GM18867 (cell line): ENCODE data around the gene IGSF10.
A peak's percentile ranks its signal among the peaks of the same experiment; 100 is the strongest.

ENCODE experiments used
- ATAC-seq: cut with Tn5 transposase; IDR thresholded peaks from one replicate; pipeline ENCODE4 v1.9.1; 2021; ENCODE audit warnings: mild to moderate bottlenecking, moderate library complexity; ENCODE audit not compliant: unreplicated experiment

Gene IGSF10

GRCh38 chr3:151467069-151467468 lies 6.2 kb upstream of the IGSF10 start:
- peak; percentile 51 for ATAC-seq

GRCh38 chr3:151462991-151463390 lies 2.1 kb upstream of the IGSF10 start:
- ATAC-seq = no peak

GRCh38 chr3:151462278-151462780 lies 1.5 kb upstream of the IGSF10 start:
- no peak for ATAC-seq

GRCh38 chr3:151460228-151460627 lies 633 bp downstream of the IGSF10 start:
- ATAC-seq = no peak

GRCh38 chr3:151459358-151459757 lies 1.5 kb downstream of the IGSF10 start:
- no peak for ATAC-seq

- no peak for ATAC-seq
Measured at GRCh38 chr3:151456065-151456464, 4.8 kb downstream of the IGSF10 start.

GRCh38 chr3:151452841-151453240 lies 8.0 kb downstream of the IGSF10 start:
- ATAC-seq = no peak

GRCh38 chr3:151452368-151452767 lies 8.5 kb downstream of the IGSF10 start:
- no peak for ATAC-seq

- no peak for ATAC-seq
Measured at GRCh38 chr3:151446002-151446340, 14.9 kb downstream of the IGSF10 start.

- no peak for ATAC-seq
Measured at GRCh38 chr3:151445273-151446001, 15.4 kb downstream of the IGSF10 start.

GRCh38 chr3:151443583-151443982 lies 17.3 kb downstream of the IGSF10 start:
- ATAC-seq = no peak

GRCh38 chr3:151440940-151441339 lies 19.9 kb downstream of the IGSF10 start:
- no peak for ATAC-seq

GRCh38 chr3:151439652-151440125 lies 21.2 kb downstream of the IGSF10 start:
- ATAC-seq = peak; percentile 86

GRCh38 chr3:151437906-151438305 lies 23.0 kb downstream of the IGSF10 start:
- no peak for ATAC-seq

GRCh38 chr3:151436675-151437446 lies 24.0 kb downstream of the IGSF10 start:
- ATAC-seq = no peak

- no peak for ATAC-seq
Measured at GRCh38 chr3:151434151-151434890, 26.5 kb downstream of the IGSF10 start.

GRCh38 chr3:151432616-151433372 lies 28.1 kb downstream of the IGSF10 start:
- ATAC-seq = no peak

GRCh38 chr3:151431940-151432339 lies 28.9 kb downstream of the IGSF10 start:
- no peak for ATAC-seq

GRCh38 chr3:151430821-151431484 lies 29.9 kb downstream of the IGSF10 start:
- ATAC-seq = no peak

GRCh38 chr3:151428386-151428785 lies 32.5 kb downstream of the IGSF10 start:
- ATAC-seq = no peak
